Muscle of arm (tissue), 12 donors: Measurements from ENCODE around the gene ARL6IP4. TPM values are rescaled to one million over a fixed set of nuclear protein-coding genes. Genes with fewer than 3 reads are reported as not detected.
"Not testable (repeated sequence)": the region's sequence is repeated elsewhere in the genome, so short reads cannot be mapped to it uniquely, and the experiment has no call there.

Source experiments
- DNase-seq: peaks from one replicate; pipeline ENCODE4 v3.0.0-alpha.2; 2013
- polyA plus RNA-seq, 12 donors: library from polyadenylated mRNA; unstranded; fragments of 120-200 nt; gene quantifications; one replicate each; pipeline ENCODE4 v1.2.1, GENCODE V29; 2013; ENCODE audit not compliant: insufficient read length in 12 of 12

The ARL6IP4 gene
- polyA plus RNA-seq, 12 donors, result 111 to 263 (median 139) TPM; not detected in 1

GRCh38 chr12:123003257-123003656 lies 22.8 kb downstream of the ARL6IP4 start:
- no peak for DNase-seq

GRCh38 chr12:123004287-123004686 lies 23.8 kb downstream of the ARL6IP4 start:
- DNase-seq, result no peak

- no peak for DNase-seq
These were observed 24.7 kb downstream of the ARL6IP4 start for GRCh38 chr12:123005081-123005626.

GRCh38 chr12:123006977-123007376 lies 26.5 kb downstream of the ARL6IP4 start:
- DNase-seq, result no peak

- DNase-seq, result no peak
These were observed 29.6 kb downstream of the ARL6IP4 start for GRCh38 chr12:123010110-123010509.

GRCh38 chr12:123010681-123011080 lies 30.2 kb downstream of the ARL6IP4 start:
- DNase-seq, result no peak

- DNase-seq, result no peak
These were observed 31.2 kb downstream of the ARL6IP4 start for GRCh38 chr12:123011701-123012100.

GRCh38 chr12:123013185-123014095 lies 33.0 kb downstream of the ARL6IP4 start:
- no peak for DNase-seq

GRCh38 chr12:123014473-123014872 lies 34.0 kb downstream of the ARL6IP4 start:
- DNase-seq, result not testable (repeated sequence)

GRCh38 chr12:123017753-123018152 lies 37.3 kb downstream of the ARL6IP4 start:
- DNase-seq, result no peak

GRCh38 chr12:123019841-123020138 lies 39.3 kb downstream of the ARL6IP4 start:
- DNase-seq, result no peak

- no peak for DNase-seq
These were observed 41.5 kb downstream of the ARL6IP4 start for GRCh38 chr12:123021688-123022604.

- DNase-seq, result no peak
These were observed 42.4 kb downstream of the ARL6IP4 start for GRCh38 chr12:123022846-123023245.

- no peak for DNase-seq
These were observed 44.4 kb downstream of the ARL6IP4 start for GRCh38 chr12:123024819-123025391.

- no peak for DNase-seq
These were observed 45.8 kb downstream of the ARL6IP4 start for GRCh38 chr12:123026094-123026853.

GRCh38 chr12:123027726-123028445 lies 47.4 kb downstream of the ARL6IP4 start:
- no peak for DNase-seq

- no peak for DNase-seq
These were observed 48.0 kb downstream of the ARL6IP4 start for GRCh38 chr12:123028475-123028874.

- DNase-seq, result no peak
These were observed 49.1 kb downstream of the ARL6IP4 start for GRCh38 chr12:123029550-123029949.

- DNase-seq, result no peak
These were observed 50.2 kb downstream of the ARL6IP4 start for GRCh38 chr12:123030686-123031085.

- no peak for DNase-seq
These were observed 50.8 kb downstream of the ARL6IP4 start for GRCh38 chr12:123031171-123031845.
